Measurements from ENCODE around the gene MN1.

DNA sequence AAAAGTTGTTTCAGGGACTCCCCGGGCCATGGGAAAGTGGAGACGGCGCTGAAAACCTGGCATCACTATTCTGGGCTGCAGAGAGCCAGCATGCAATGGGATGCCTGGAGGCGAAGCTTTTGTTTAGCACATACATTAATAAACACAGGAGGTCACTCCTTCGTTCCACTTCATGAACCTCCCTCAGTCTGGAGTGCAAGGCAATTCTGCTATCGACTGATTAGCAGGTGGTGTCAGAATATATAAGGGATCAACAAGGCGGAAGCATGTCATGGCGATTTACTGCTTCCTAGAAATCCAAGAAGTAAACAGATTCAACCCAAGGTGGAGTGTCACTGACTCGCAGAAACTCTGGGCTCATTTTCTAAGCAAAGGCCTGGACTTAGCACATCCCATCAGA is 45.4 kb upstream of the MN1 start:
- TF ChIP-seq CTCF (IDR thresholded peaks at IDR 0.05), result no peak
- no peak for TF ChIP-seq POLR2A (IDR thresholded peaks at IDR 0.05)
